Stimulated activated naive CD4-positive, alpha-beta T cell treated with Interleukin-2 at 50 U/mL for 16 hours (primary cell): ENCODE data around the gene CCDC87.
"Not testable (repeated sequence)": the region's sequence is repeated elsewhere in the genome, so short reads cannot be mapped to it uniquely, and the experiment has no call there.

Experiments used
- DNase-seq: peaks from one replicate; lab custom pipeline; 2025; lab: John Stamatoyannopoulos, UW

Gene CCDC87

GRCh38 chr11:66550887-66551286 lies 42.0 kb downstream of the CCDC87 start:
- no peak for DNase-seq

GRCh38 chr11:66549696-66550095 lies 43.2 kb downstream of the CCDC87 start:
- no peak for DNase-seq

- no peak for DNase-seq
Measured at GRCh38 chr11:66548774-66549630, 43.9 kb downstream of the CCDC87 start.

- no peak for DNase-seq
Measured at GRCh38 chr11:66548041-66548440, 44.8 kb downstream of the CCDC87 start.

GRCh38 chr11:66547662-66548009 lies 45.2 kb downstream of the CCDC87 start:
- no peak for DNase-seq

- no peak for DNase-seq
Measured at GRCh38 chr11:66546966-66547661, 45.7 kb downstream of the CCDC87 start.

GRCh38 chr11:66546368-66546965 lies 46.4 kb downstream of the CCDC87 start, which contains the start of gene ACTN3:
Gene ACTN3, plus strand, starts transcription at chr11:66546903. Its CDS starts 35 bp downstream, at chr11:66546938.
- DNase-seq: no peak

- peak; percentile 89 for DNase-seq
Measured at GRCh38 chr11:66545701-66546367, 47.0 kb downstream of the CCDC87 start, which contains the start of gene ZDHHC24. Gene ZDHHC24, minus strand, starts transcription at chr11:66546048. Its CDS starts 45 bp downstream, at chr11:66546003.

GRCh38 chr11:66544952-66545351 lies 47.9 kb downstream of the CCDC87 start:
- DNase-seq: not testable (repeated sequence)

GRCh38 chr11:66543263-66544107 lies 49.4 kb downstream of the CCDC87 start:
- DNase-seq: peak; percentile 23

- DNase-seq: no peak
Measured at GRCh38 chr11:66542362-66542761, 50.5 kb downstream of the CCDC87 start.

GRCh38 chr11:66541892-66542291 lies 51.0 kb downstream of the CCDC87 start:
- DNase-seq: no peak

- not testable (repeated sequence) for DNase-seq
Measured at GRCh38 chr11:66540598-66540997, 52.3 kb downstream of the CCDC87 start.
